ENCODE results near the gene LZTS2. TPM values are rescaled to one million over a fixed set of nuclear protein-coding genes. Genes with fewer than 3 reads are reported as not detected.

Gene LZTS2
- total and polyA plus RNA-seq, 10 of the 15 experiments (the other 5 are each of a cell fraction or from before 2014, with no cell fraction given) = 0.08 to 13.4 (median 7.2) TPM

GRCh38 chr10:101042667-101043362, 43.2 kb downstream of the LZTS2 start (continued):
- TF ChIP-seq SKIL (IDR thresholded peaks at IDR 0.05; ENCODE audit: low read depth, poor library complexity, severe bottlenecking) (no peak), POU2F2 (IDR thresholded peaks at IDR 0.05; ENCODE audit: borderline replicate concordance, low read depth, low read length) (no peak; the same call in 2 of the 3 replicates), SMAD5 (IDR thresholded peaks at IDR 0.05; ENCODE audit: low read depth) (peak; percentile 72), ZBED1 (IDR thresholded peaks at IDR 0.05; ENCODE audit: borderline replicate concordance) (no peak), HSF1 (IDR thresholded peaks at IDR 0.05; ENCODE audit: low read depth, low read length) (no peak), IKZF2 (IDR thresholded peaks at IDR 0.05) (peak; percentile 73 to 74), ZNF687 (IDR thresholded peaks at IDR 0.05) (no peak), BHLHE40 (IDR thresholded peaks at IDR 0.05; ENCODE audit: borderline replicate concordance in 1 of 2, low read depth in 2 of 2, low read length in 1 of 2) (0 out of 4 replicates have a peak, but pooled peaks of 1 of the 2 experiments have one; percentile 32), NKRF (conservative IDR thresholded peaks at IDR 0.05) (no peak), E4F1 (IDR thresholded peaks at IDR 0.05; ENCODE audit: borderline replicate concordance, partially characterized antibody) (peak; percentile 67), NR2C1 (IDR thresholded peaks at IDR 0.05) (peak; percentile 20; the same call in 1 of the 2 replicates), RCOR1 (conservative IDR thresholded peaks at IDR 0.05; ENCODE audit: low read depth, low read length) (no peak), FOXM1 (IDR thresholded peaks at IDR 0.05; ENCODE audit: low read depth, low read length) (no peak), SIN3A (IDR thresholded peaks at IDR 0.05; ENCODE audit: low read depth, low read length) (peak; percentile 42; the same call in 1 of the 2 replicates)
